ENCODE results near the gene NAA10.

NAA10 gene

GRCh38 chrX:153972368-153973126 is 37.7 kb upstream of the NAA10 start, which contains the start of gene TMEM187:
TMEM187 (plus strand) TSS chrX:153972754; CDS start chrX:153982063, 9,309 bp downstream.
- DNase-seq: peak; percentile 80 to 97
- WGBS (ENCODE audit: extremely low coverage, insufficient coverage, insufficient read length): no CpG with 5 or more reads among the region's 103 CpGs

GRCh38 chrX:153971450-153972367 is 36.9 kb upstream of the NAA10 start, which contains the start of gene HCFC1:
HCFC1 (minus strand) TSS chrX:153971818; CDS start chrX:153970840, 978 bp downstream.
- H3K27ac ChIP-seq (ENCODE audit: low read depth, low read length): peak within 1 kb of the TSS; percentile 99
- peak within 1 kb of the TSS; percentile 99 for H2AK5ac ChIP-seq (ENCODE audit: low read length)
- peak within 1 kb of the TSS; percentile 77 for H2BK120ac ChIP-seq (ENCODE audit: insufficient read depth, low read length, poor library complexity)
- peak; percentile 83 to 97 for DNase-seq
- no peaks in the 10 kb centered on the region for H3K9me3 ChIP-seq (ENCODE audit: insufficient read depth, low read depth, low read length)
- no peaks in the 10 kb centered on the region for H3K27me3 ChIP-seq (ENCODE audit: insufficient read depth, low read length)
- peak within 1 kb of the TSS; percentile 99 for H3K18ac ChIP-seq (ENCODE audit: low read length)
- peaks cover 43% of the 10 kb centered on the region for H3K79me2 ChIP-seq (ENCODE audit: control insufficient read depth, insufficient read depth, low read length, poor library complexity)
- H3K4ac ChIP-seq (ENCODE audit: low read depth, low read length): peak within 1 kb of the TSS; percentile 92
- H3K23ac ChIP-seq (ENCODE audit: low read length): no peak within 1 kb of the TSS
- H2BK12ac ChIP-seq (ENCODE audit: low read length): no peak within 1 kb of the TSS
- peak within 1 kb of the TSS; percentile 99 for H4K12ac ChIP-seq (ENCODE audit: low read depth, low read length)
- H3K9ac ChIP-seq (ENCODE audit: low read length): peak within 1 kb of the TSS; percentile 99
- peaks cover 7 to 14% of the 10 kb centered on the region in 2 experiments for H3K4me1 ChIP-seq (ENCODE audit: control insufficient read depth in 1 of 2, insufficient read depth in 2 of 2, low read length in 2 of 2)
- peak within 1 kb of the TSS; percentile 88 for H2AFZ ChIP-seq (ENCODE audit: insufficient read depth, low read length, poor library complexity)
- peak within 1 kb of the TSS; percentile 96 for H4K91ac ChIP-seq (ENCODE audit: low read depth, low read length)
- WGBS (ENCODE audit: extremely low coverage, insufficient coverage, insufficient read length): no CpG with 5 or more reads among the region's 96 CpGs
- peaks cover 21% of the 10 kb centered on the region for H3K79me1 ChIP-seq (ENCODE audit: low read length)
- H4K8ac ChIP-seq (ENCODE audit: low read depth, low read length): peak within 1 kb of the TSS; percentile 89
- peak within 1 kb of the TSS; percentile 81 for H3K4me2 ChIP-seq (ENCODE audit: low read length)
- H3K4me3 ChIP-seq (ENCODE audit: low read depth, low read length): peak within 1 kb of the TSS; percentile 98
- peaks cover 10 to 20% of the 10 kb centered on the region in 2 experiments for H3K36me3 ChIP-seq (ENCODE audit: control insufficient read depth in 1 of 2, insufficient read depth in 2 of 2, low read length in 2 of 2)
- H2BK5ac ChIP-seq (ENCODE audit: low read depth, low read length, poor library complexity): peak within 1 kb of the TSS; percentile 99
- peak within 1 kb of the TSS; percentile 89 for H3K14ac ChIP-seq (ENCODE audit: low read length)

More at GRCh38 chrX:153972368-153973126, 37.7 kb upstream of the NAA10 start, which contains the start of gene TMEM187:
- H4K91ac ChIP-seq (ENCODE audit: low read depth, low read length): peak within 1 kb of the TSS; percentile 96
- peak within 1 kb of the TSS; percentile 98 for H3K4me3 ChIP-seq (ENCODE audit: low read depth, low read length)
- peak within 1 kb of the TSS; percentile 99 for H4K12ac ChIP-seq (ENCODE audit: low read depth, low read length)
- peak within 1 kb of the TSS; percentile 88 for H2AFZ ChIP-seq (ENCODE audit: insufficient read depth, low read length, poor library complexity)
- peak within 1 kb of the TSS; percentile 99 for H2AK5ac ChIP-seq (ENCODE audit: low read length)
- peak within 1 kb of the TSS; percentile 77 for H2BK120ac ChIP-seq (ENCODE audit: insufficient read depth, low read length, poor library complexity)
- peak within 1 kb of the TSS; percentile 99 for H2BK5ac ChIP-seq (ENCODE audit: low read depth, low read length, poor library complexity)
- peak within 1 kb of the TSS; percentile 89 for H4K8ac ChIP-seq (ENCODE audit: low read depth, low read length)
- H3K27me3 ChIP-seq (ENCODE audit: insufficient read depth, low read length): no peaks in the 10 kb centered on the region
- peaks cover 10 to 12% of the 10 kb centered on the region in 2 experiments for H3K36me3 ChIP-seq (ENCODE audit: control insufficient read depth in 1 of 2, insufficient read depth in 2 of 2, low read length in 2 of 2)
- peaks cover 36% of the 10 kb centered on the region for H3K79me2 ChIP-seq (ENCODE audit: control insufficient read depth, insufficient read depth, low read length, poor library complexity)
- H3K18ac ChIP-seq (ENCODE audit: low read length): peak within 1 kb of the TSS; percentile 99
- no peak within 1 kb of the TSS for H3K23ac ChIP-seq (ENCODE audit: low read length)
- peaks cover 21% of the 10 kb centered on the region for H3K79me1 ChIP-seq (ENCODE audit: low read length)
- H3K4ac ChIP-seq (ENCODE audit: low read depth, low read length): peak within 1 kb of the TSS; percentile 92
- peak within 1 kb of the TSS; percentile 95 for H3K14ac ChIP-seq (ENCODE audit: low read length)
- peak within 1 kb of the TSS; percentile 81 for H3K4me2 ChIP-seq (ENCODE audit: low read length)
- peaks cover 7 to 12% of the 10 kb centered on the region in 2 experiments for H3K4me1 ChIP-seq (ENCODE audit: control insufficient read depth in 1 of 2, insufficient read depth in 2 of 2, low read length in 2 of 2)
- no peak within 1 kb of the TSS for H2BK12ac ChIP-seq (ENCODE audit: low read length)
- peak within 1 kb of the TSS; percentile 99 for H3K9ac ChIP-seq (ENCODE audit: low read length)
- peak within 1 kb of the TSS; percentile 99 for H3K27ac ChIP-seq (ENCODE audit: low read depth, low read length)
- H3K9me3 ChIP-seq (ENCODE audit: insufficient read depth, low read depth, low read length): no peaks in the 10 kb centered on the region

GRCh38 chrX:153971124-153971449 is 36.2 kb upstream of the NAA10 start:
- H2BK5ac ChIP-seq (ENCODE audit: low read depth, low read length, poor library complexity): peak overlapping the region; percentile 99
- H3K14ac ChIP-seq (ENCODE audit: low read length): peak overlapping the region; percentile 89
- H3K4me1 ChIP-seq (ENCODE audit: control insufficient read depth in 1 of 2, insufficient read depth in 2 of 2, low read length in 2 of 2): peaks cover 7 to 14% of the 10 kb centered on the region in 2 experiments
- H4K91ac ChIP-seq (ENCODE audit: low read depth, low read length): peak overlapping the region; percentile 96
- peak overlapping the region; percentile 99 for H3K9ac ChIP-seq (ENCODE audit: low read length)
- H4K8ac ChIP-seq (ENCODE audit: low read depth, low read length): peak overlapping the region; percentile 89
- H3K4me2 ChIP-seq (ENCODE audit: low read length): peak overlapping the region; percentile 81
- peak overlapping the region; percentile 66 for H3K18ac ChIP-seq (ENCODE audit: low read length)
- peak overlapping the region; percentile 77 for H2BK120ac ChIP-seq (ENCODE audit: insufficient read depth, low read length, poor library complexity)
- peaks cover 50% of the 10 kb centered on the region for H3K79me2 ChIP-seq (ENCODE audit: control insufficient read depth, insufficient read depth, low read length, poor library complexity)
- H3K23ac ChIP-seq (ENCODE audit: low read length): no peak overlapping the region
- H3K4me3 ChIP-seq (ENCODE audit: low read depth, low read length): peak overlapping the region; percentile 98
- DNase-seq: peak; percentile 69 to 90
- no peak overlapping the region for H2BK12ac ChIP-seq (ENCODE audit: low read length)
- H3K36me3 ChIP-seq (ENCODE audit: control insufficient read depth in 1 of 2, insufficient read depth in 2 of 2, low read length in 2 of 2): peaks cover 10 to 20% of the 10 kb centered on the region in 2 experiments
- peak overlapping the region; percentile 99 for H2AK5ac ChIP-seq (ENCODE audit: low read length)
- WGBS (ENCODE audit: extremely low coverage, insufficient coverage, insufficient read length): no CpG with 5 or more reads among the region's 34 CpGs
- no peaks in the 10 kb centered on the region for H3K9me3 ChIP-seq (ENCODE audit: insufficient read depth, low read depth, low read length)
- peak overlapping the region; percentile 91 for H4K12ac ChIP-seq (ENCODE audit: low read depth, low read length)
- no peaks in the 10 kb centered on the region for H3K27me3 ChIP-seq (ENCODE audit: insufficient read depth, low read length)
- H3K79me1 ChIP-seq (ENCODE audit: low read length): peaks cover 21% of the 10 kb centered on the region
- peak overlapping the region; percentile 92 for H3K4ac ChIP-seq (ENCODE audit: low read depth, low read length)
- peak overlapping the region; percentile 99 for H3K27ac ChIP-seq (ENCODE audit: low read depth, low read length)
- peak overlapping the region; percentile 87 for H2AFZ ChIP-seq (ENCODE audit: insufficient read depth, low read length, poor library complexity)
